Measurements from ENCODE around the gene FGF12. TPM values are rescaled to one million over a fixed set of nuclear protein-coding genes. Genes with fewer than 3 reads are reported as not detected.
"Not testable (repeated sequence)": the region's sequence is repeated elsewhere in the genome, so short reads cannot be mapped to it uniquely, and the experiment has no call there.

The FGF12 gene
- total RNA-seq: under 1 TPM in 1 of 3 donors, not detected in 2; 0.18 TPM

- DNase-seq (no peak), ATAC-seq (peak in 1 of 2 donors; percentile 18)
- Mint-ChIP-seq H3K9me3 (peaks cover 3% of the 10 kb centered on the region), H3K4me1 (ENCODE audit: low read depth) (no peaks in the 10 kb centered on the region), H3K36me3 (ENCODE audit: insufficient read depth) (no peaks in the 10 kb centered on the region), H3K4me3 (no peak within 1 kb of the TSS), H3K27me3 (ENCODE audit: low read depth) (peaks cover 19% of the 10 kb centered on the region)
Observed at GRCh38 chr3:192727032-192727847, at the start of gene FGF12. TSS of gene FGF12 (minus strand) at chr3:192727541.

- H3K4me1 Mint-ChIP-seq (ENCODE audit: low read depth); DNase-seq; ATAC-seq; H3K36me3 Mint-ChIP-seq (ENCODE audit: insufficient read depth); H3K4me3 Mint-ChIP-seq; H3K27me3 Mint-ChIP-seq (ENCODE audit: low read depth): not testable (repeated sequence)
- peaks cover 18% of the 10 kb centered on the region for H3K9me3 Mint-ChIP-seq
Observed at GRCh38 chr3:192774341-192774740, 47.0 kb upstream of the FGF12 start.

- no peaks in the 10 kb centered on the region for H3K4me1 Mint-ChIP-seq (ENCODE audit: low read depth)
- H3K4me3 Mint-ChIP-seq: no peak overlapping the region
- H3K9me3 Mint-ChIP-seq: peaks cover 18% of the 10 kb centered on the region
- no peak for ATAC-seq
- no peaks in the 10 kb centered on the region for H3K27me3 Mint-ChIP-seq (ENCODE audit: low read depth)
- no peaks in the 10 kb centered on the region for H3K36me3 Mint-ChIP-seq (ENCODE audit: insufficient read depth)
- no peak for DNase-seq
Observed at GRCh38 chr3:192772240-192772894, 45.0 kb upstream of the FGF12 start.

DNA sequence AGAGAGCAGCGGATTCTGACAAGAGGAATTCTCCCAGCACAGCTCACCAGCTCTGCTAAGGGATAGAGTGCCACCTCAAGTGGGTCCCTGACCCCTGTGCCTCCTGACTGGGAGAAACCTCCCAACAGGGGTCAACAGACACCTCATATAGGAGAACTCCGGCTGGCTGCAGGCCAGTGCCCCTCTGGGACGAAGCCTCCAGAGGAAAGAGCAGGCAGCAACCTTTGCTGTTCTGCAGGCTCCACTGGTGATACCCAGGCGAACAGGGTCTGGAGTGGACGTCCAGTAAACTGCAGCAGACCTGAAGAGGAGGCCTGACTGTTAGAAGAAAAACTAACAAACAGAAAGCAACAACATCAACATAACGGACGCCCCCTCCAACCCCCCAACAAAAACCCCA is 31.3 kb upstream of the FGF12 start:
- H3K36me3 Mint-ChIP-seq (ENCODE audit: insufficient read depth): no peaks in the 10 kb centered on the region
- no peaks in the 10 kb centered on the region for H3K9me3 Mint-ChIP-seq
- no peaks in the 10 kb centered on the region for H3K4me1 Mint-ChIP-seq (ENCODE audit: low read depth)
- H3K27me3 Mint-ChIP-seq (ENCODE audit: low read depth): peaks cover 4% of the 10 kb centered on the region
- no peak overlapping the region for H3K4me3 Mint-ChIP-seq
- DNase-seq: no peak
- no peak for ATAC-seq

GRCh38 chr3:192751148-192751547 is 23.8 kb upstream of the FGF12 start:
- Mint-ChIP-seq H3K9me3 (no peaks in the 10 kb centered on the region), H3K4me3 (no peak overlapping the region), H3K27me3 (ENCODE audit: low read depth) (peaks cover 4% of the 10 kb centered on the region), H3K36me3 (ENCODE audit: insufficient read depth) (no peaks in the 10 kb centered on the region), H3K4me1 (ENCODE audit: low read depth) (no peaks in the 10 kb centered on the region)
- ATAC-seq (no peak), DNase-seq (no peak)

GRCh38 chr3:192750201-192750600 is 22.9 kb upstream of the FGF12 start:
- ATAC-seq: no peak

GRCh38 chr3:192747746-192748145 is 20.4 kb upstream of the FGF12 start:
- Mint-ChIP-seq H3K9me3 (no peaks in the 10 kb centered on the region), H3K36me3 (ENCODE audit: insufficient read depth) (peaks cover 2% of the 10 kb centered on the region), H3K27me3 (ENCODE audit: low read depth) (peaks cover 3% of the 10 kb centered on the region), H3K4me3 (no peak overlapping the region), H3K4me1 (ENCODE audit: low read depth) (no peaks in the 10 kb centered on the region)
- ATAC-seq: no peak
- DNase-seq: no peak

More at GRCh38 chr3:192750201-192750600, 22.9 kb upstream of the FGF12 start:
- no peak for DNase-seq
- H3K27me3 Mint-ChIP-seq (ENCODE audit: low read depth): peaks cover under 1% of the 10 kb centered on the region
- no peaks in the 10 kb centered on the region for H3K4me1 Mint-ChIP-seq (ENCODE audit: low read depth)
- no peaks in the 10 kb centered on the region for H3K9me3 Mint-ChIP-seq
- peaks cover under 1% of the 10 kb centered on the region for H3K36me3 Mint-ChIP-seq (ENCODE audit: insufficient read depth)
- no peak overlapping the region for H3K4me3 Mint-ChIP-seq

- Mint-ChIP-seq H3K4me3 (no peak overlapping the region), H3K9me3 (no peaks in the 10 kb centered on the region), H3K4me1 (ENCODE audit: low read depth) (no peaks in the 10 kb centered on the region), H3K36me3 (ENCODE audit: insufficient read depth) (peaks cover 2% of the 10 kb centered on the region), H3K27me3 (ENCODE audit: low read depth) (peaks cover 3% of the 10 kb centered on the region)
- ATAC-seq (no peak), DNase-seq (no peak)
Observed at GRCh38 chr3:192747145-192747544, 19.8 kb upstream of the FGF12 start.

GRCh38 chr3:192745150-192745549 is 17.8 kb upstream of the FGF12 start:
- H3K4me1 Mint-ChIP-seq (ENCODE audit: low read depth): no peaks in the 10 kb centered on the region
- no peak for DNase-seq
- H3K9me3 Mint-ChIP-seq: no peaks in the 10 kb centered on the region
- H3K27me3 Mint-ChIP-seq (ENCODE audit: low read depth): peaks cover 3% of the 10 kb centered on the region
- ATAC-seq: no peak
- H3K4me3 Mint-ChIP-seq: no peak overlapping the region
- peaks cover 2% of the 10 kb centered on the region for H3K36me3 Mint-ChIP-seq (ENCODE audit: insufficient read depth)

DNA sequence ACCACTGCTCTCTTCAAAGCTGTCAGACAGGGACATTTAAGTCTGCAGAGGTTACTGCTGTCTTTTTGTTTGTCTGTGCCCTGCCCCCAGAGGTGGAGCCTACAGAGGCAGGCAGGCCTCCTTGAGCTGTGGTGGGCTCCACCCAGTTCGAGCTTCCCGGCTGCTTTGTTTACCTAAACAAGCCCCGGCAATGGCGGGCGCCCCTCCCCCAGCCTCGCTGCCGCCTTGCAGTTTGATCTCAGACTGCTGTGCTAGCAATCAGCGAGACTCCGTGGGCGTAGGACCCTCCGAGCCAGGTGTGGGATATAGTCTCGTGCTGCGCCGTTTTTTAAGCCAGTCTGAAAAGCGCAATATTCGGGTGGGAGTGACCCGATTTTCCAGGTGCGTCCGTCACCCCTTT is 17.3 kb upstream of the FGF12 start:
- not testable (repeated sequence) for H3K36me3 Mint-ChIP-seq (ENCODE audit: insufficient read depth); H3K9me3 Mint-ChIP-seq; DNase-seq; H3K4me1 Mint-ChIP-seq (ENCODE audit: low read depth); ATAC-seq; H3K4me3 Mint-ChIP-seq; H3K27me3 Mint-ChIP-seq (ENCODE audit: low read depth)

GRCh38 chr3:192737506-192737905 is 10.2 kb upstream of the FGF12 start:
- Mint-ChIP-seq H3K9me3 (peaks cover 3% of the 10 kb centered on the region), H3K36me3 (ENCODE audit: insufficient read depth) (no peaks in the 10 kb centered on the region), H3K27me3 (ENCODE audit: low read depth) (no peaks in the 10 kb centered on the region), H3K4me1 (ENCODE audit: low read depth) (no peaks in the 10 kb centered on the region), H3K4me3 (no peak overlapping the region)
- DNase-seq (no peak), ATAC-seq (no peak)

DNA sequence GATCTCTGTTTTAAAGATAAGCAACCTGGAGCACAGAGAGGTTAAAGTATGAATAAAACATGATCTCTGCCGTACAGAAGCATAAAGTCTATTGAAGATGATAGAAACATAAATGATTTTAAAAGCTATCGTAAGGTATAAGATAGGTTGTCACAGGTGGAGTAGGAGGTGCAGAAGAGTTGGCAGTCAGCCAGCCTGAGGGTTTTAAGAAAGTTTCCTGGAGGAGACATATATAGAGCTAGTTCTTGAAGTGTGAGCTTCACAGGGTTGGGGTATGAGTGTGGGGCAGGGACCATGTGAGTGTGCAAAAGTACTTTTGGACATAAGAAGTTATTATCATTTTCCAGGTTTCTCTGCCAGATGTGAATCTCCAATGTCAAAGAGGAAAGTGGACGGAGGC is 3.9 kb upstream of the FGF12 start:
- ATAC-seq (no peak), DNase-seq (no peak)
- Mint-ChIP-seq H3K36me3 (ENCODE audit: insufficient read depth) (no peaks in the 10 kb centered on the region), H3K9me3 (peaks cover 6% of the 10 kb centered on the region), H3K27me3 (ENCODE audit: low read depth) (peaks cover 19% of the 10 kb centered on the region), H3K4me3 (no peak overlapping the region), H3K4me1 (ENCODE audit: low read depth) (no peaks in the 10 kb centered on the region)

- no peaks in the 10 kb centered on the region for H3K36me3 Mint-ChIP-seq (ENCODE audit: insufficient read depth)
- no peak for ATAC-seq
- no peak overlapping the region for H3K4me3 Mint-ChIP-seq
- peaks cover 3% of the 10 kb centered on the region for H3K9me3 Mint-ChIP-seq
- H3K4me1 Mint-ChIP-seq (ENCODE audit: low read depth): no peaks in the 10 kb centered on the region
- no peak for DNase-seq
- peaks cover 19% of the 10 kb centered on the region for H3K27me3 Mint-ChIP-seq (ENCODE audit: low read depth)
Observed at GRCh38 chr3:192726385-192726784, 956 bp downstream of the FGF12 start.

DNA sequence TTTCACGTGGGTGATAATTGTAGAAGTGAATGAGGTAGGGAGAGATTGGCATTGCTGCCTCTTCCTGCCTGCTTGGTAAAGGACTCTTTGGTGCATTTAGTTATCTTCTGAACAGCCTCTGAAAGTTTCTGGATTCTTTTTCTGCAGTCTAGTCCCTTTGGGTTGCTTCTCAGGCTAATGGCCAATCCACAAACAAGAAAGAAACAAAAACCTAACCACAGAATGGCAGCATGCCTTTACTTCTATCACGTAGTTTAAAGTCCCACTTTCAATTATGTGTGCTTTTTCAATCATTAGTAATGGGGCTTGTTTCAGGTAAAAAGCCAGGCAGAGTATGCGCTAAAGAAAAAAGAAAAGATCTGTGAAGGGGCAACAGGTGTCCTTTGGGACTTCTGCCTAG is 7.4 kb downstream of the FGF12 start:
- Mint-ChIP-seq H3K36me3 (ENCODE audit: insufficient read depth) (no peaks in the 10 kb centered on the region), H3K9me3 (no peaks in the 10 kb centered on the region), H3K4me3 (no peak overlapping the region), H3K4me1 (ENCODE audit: low read depth) (no peaks in the 10 kb centered on the region), H3K27me3 (ENCODE audit: low read depth) (peaks cover 4% of the 10 kb centered on the region)
- DNase-seq: no peak
- no peak for ATAC-seq

GRCh38 chr3:192718156-192718555 is 9.2 kb downstream of the FGF12 start:
- DNase-seq (no peak), ATAC-seq (no peak)
- Mint-ChIP-seq H3K9me3 (no peaks in the 10 kb centered on the region), H3K4me3 (no peak overlapping the region), H3K36me3 (ENCODE audit: insufficient read depth) (no peaks in the 10 kb centered on the region), H3K4me1 (ENCODE audit: low read depth) (no peaks in the 10 kb centered on the region), H3K27me3 (ENCODE audit: low read depth) (peaks cover 4% of the 10 kb centered on the region)

All from activated T-cell treated with anti-CD3 and anti-CD28 coated beads, Interleukin-2, amount 50 U/mL, for 4 hours (primary cell).